ENCODE results near the gene IGFBP7. TPM values are rescaled to one million over a fixed set of nuclear protein-coding genes. Genes with fewer than 3 reads are reported as not detected.

Gene IGFBP7
- total and polyA plus RNA-seq, 10 of the 15 experiments (the other 5 are each of a cell fraction or from before 2014, with no cell fraction given), result 0.69 to 1.9 (median 1.4) TPM; not detected in 5

GRCh38 chr4:57137261-57137660, 27.1 kb upstream of the IGFBP7 start:
- no TSS peak for BruUV-seq (replicated peaks)
- H3K79me2 ChIP-seq (ENCODE audit: control insufficient read depth, insufficient read depth, low read length), result no peaks in the 10 kb centered on the region
- no peaks in the 10 kb centered on the region for H3K36me3 ChIP-seq (ENCODE audit: control insufficient read depth in 2 of 2, insufficient read depth in 2 of 2, low read length in 1 of 2)
- no peak overlapping the region for H2AFZ ChIP-seq (ENCODE audit: control insufficient read depth, low read depth, low read length)
- in situ Hi-C loops (cut with MboI), result no loop called here
- ATAC-seq (no peak), FAIRE-seq (no peak), DNase-seq (ENCODE audit: low read depth, low spot score) (no peak)
- no peak overlapping the region for H3K27ac ChIP-seq (ENCODE audit: control insufficient read depth, insufficient read depth)
- CTCF ChIA-PET, result no interaction called here
- H3K27me3 ChIP-seq (replicated peaks in 1 of 2; ENCODE audit: control insufficient read depth in 2 of 2, insufficient read depth in 2 of 2, low read length in 1 of 2), result no peaks in the 10 kb centered on the region
- no peaks in the 10 kb centered on the region for H4K20me1 ChIP-seq (ENCODE audit: control insufficient read depth, insufficient read depth)
- TF ChIP-seq JUNB (IDR thresholded peaks at IDR 0.05), result no peak
- TF ChIP-seq BMI1 (IDR thresholded peaks at IDR 0.05; ENCODE audit: borderline replicate concordance), result no peak
- TF ChIP-seq, protein P1, sequence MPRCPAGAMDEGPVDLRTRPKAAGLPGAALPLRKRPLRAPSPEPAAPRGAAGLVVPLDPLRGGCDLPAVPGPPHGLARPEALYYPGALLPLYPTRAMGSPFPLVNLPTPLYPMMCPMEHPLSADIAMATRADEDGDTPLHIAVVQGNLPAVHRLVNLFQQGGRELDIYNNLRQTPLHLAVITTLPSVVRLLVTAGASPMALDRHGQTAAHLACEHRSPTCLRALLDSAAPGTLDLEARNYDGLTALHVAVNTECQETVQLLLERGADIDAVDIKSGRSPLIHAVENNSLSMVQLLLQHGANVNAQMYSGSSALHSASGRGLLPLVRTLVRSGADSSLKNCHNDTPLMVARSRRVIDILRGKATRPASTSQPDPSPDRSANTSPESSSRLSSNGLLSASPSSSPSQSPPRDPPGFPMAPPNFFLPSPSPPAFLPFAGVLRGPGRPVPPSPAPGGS (IDR thresholded peaks at IDR 0.05; ENCODE audit: borderline replicate concordance, insufficient read depth, low read depth, low read length, poor library complexity, severe bottlenecking), result no peak
- TF ChIP-seq IRF4 (IDR thresholded peaks at IDR 0.05; ENCODE audit: low read depth, low read length), result no peak
- TF ChIP-seq NFIC (IDR thresholded peaks at IDR 0.05; ENCODE audit: low read depth, low read length), result no peak
- no peak for TF ChIP-seq HSF1 (IDR thresholded peaks at IDR 0.05; ENCODE audit: low read depth, low read length)
- no peak for TF ChIP-seq SP1 (IDR thresholded peaks at IDR 0.05; ENCODE audit: low read depth, low read length)
- no peak for TF ChIP-seq CHD4 (IDR thresholded peaks at IDR 0.05)
- TF ChIP-seq RFX5 (IDR thresholded peaks at IDR 0.05; ENCODE audit: low read depth, low read length), result no peak
- no peak for TF ChIP-seq KAT2A (conservative IDR thresholded peaks at IDR 0.05; ENCODE audit: control insufficient read depth, low read depth, low read length)
- TF ChIP-seq MYC (IDR thresholded peaks at IDR 0.05; ENCODE audit: insufficient read depth, insufficient read length, insufficient replicate concordance, low read length, severe bottlenecking), result no peak
- TF ChIP-seq USF1 (IDR thresholded peaks at IDR 0.05; ENCODE audit: borderline replicate concordance, extremely low read length, insufficient read depth, low read depth, low read length), result no peak
- no peak for TF ChIP-seq POLR2AphosphoS5 (IDR thresholded peaks at IDR 0.05; ENCODE audit: low read length)
- TF ChIP-seq, protein P2, sequence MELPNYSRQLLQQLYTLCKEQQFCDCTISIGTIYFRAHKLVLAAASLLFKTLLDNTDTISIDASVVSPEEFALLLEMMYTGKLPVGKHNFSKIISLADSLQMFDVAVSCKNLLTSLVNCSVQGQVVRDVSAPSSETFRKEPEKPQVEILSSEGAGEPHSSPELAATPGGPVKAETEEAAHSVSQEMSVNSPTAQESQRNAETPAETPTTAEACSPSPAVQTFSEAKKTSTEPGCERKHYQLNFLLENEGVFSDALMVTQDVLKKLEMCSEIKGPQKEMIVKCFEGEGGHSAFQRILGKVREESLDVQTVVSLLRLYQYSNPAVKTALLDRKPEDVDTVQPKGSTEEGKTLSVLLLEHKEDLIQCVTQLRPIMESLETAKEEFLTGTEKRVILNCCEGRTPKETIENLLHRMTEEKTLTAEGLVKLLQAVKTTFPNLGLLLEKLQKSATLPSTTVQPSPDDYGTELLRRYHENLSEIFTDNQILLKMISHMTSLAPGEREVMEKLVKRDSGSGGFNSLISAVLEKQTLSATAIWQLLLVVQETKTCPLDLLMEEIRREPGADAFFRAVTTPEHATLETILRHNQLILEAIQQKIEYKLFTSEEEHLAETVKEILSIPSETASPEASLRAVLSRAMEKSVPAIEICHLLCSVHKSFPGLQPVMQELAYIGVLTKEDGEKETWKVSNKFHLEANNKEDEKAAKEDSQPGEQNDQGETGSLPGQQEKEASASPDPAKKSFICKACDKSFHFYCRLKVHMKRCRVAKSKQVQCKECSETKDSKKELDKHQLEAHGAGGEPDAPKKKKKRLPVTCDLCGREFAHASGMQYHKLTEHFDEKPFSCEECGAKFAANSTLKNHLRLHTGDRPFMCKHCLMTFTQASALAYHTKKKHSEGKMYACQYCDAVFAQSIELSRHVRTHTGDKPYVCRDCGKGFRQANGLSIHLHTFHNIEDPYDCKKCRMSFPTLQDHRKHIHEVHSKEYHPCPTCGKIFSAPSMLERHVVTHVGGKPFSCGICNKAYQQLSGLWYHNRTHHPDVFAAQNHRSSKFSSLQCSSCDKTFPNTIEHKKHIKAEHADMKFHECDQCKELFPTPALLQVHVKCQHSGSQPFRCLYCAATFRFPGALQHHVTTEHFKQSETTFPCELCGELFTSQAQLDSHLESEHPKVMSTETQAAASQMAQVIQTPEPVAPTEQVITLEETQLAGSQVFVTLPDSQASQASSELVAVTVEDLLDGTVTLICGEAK (IDR thresholded peaks at IDR 0.05; ENCODE audit: borderline replicate concordance), result no peak
- no peak for TF ChIP-seq PML (IDR thresholded peaks at IDR 0.05; ENCODE audit: low read length)
- no peak for TF ChIP-seq SUPT20H (IDR thresholded peaks at IDR 0.05; ENCODE audit: borderline replicate concordance, control insufficient read depth, low read depth, low read length)
- TF ChIP-seq, protein P3, sequence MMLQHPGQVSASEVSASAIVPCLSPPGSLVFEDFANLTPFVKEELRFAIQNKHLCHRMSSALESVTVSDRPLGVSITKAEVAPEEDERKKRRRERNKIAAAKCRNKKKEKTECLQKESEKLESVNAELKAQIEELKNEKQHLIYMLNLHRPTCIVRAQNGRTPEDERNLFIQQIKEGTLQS (IDR thresholded peaks at IDR 0.05; ENCODE audit: borderline replicate concordance, extremely low read depth, low read depth, low read length), result no peak
- intact Hi-C loops (cut with micrococcal nuclease; ENCODE audit: unreplicated experiment), result no loop called here
- POLR2A ChIA-PET, result no interaction called here
- H3K4me3 ChIP-seq, result no peak overlapping the region
- RAD21 ChIA-PET (ENCODE audit: unreplicated experiment), result no interaction called here
- H3K9me3 ChIP-seq (replicated peaks; ENCODE audit: control insufficient read depth, insufficient read depth, low read length), result no peaks in the 10 kb centered on the region
- no peak overlapping the region for H3K4me2 ChIP-seq (ENCODE audit: control insufficient read depth, insufficient read depth)
- SMC1A ChIA-PET (ENCODE audit: uncharacterized antibody, unreplicated experiment), result interaction anchor here (0.6 kb wide), 1 partner anchor 174 kb away, joined by 3 read pairs; no protein-coding TSS in a partner anchor
- H3K9ac ChIP-seq (ENCODE audit: control insufficient read depth, insufficient read depth, low read length), result no peak overlapping the region
- H3K4me1 ChIP-seq (ENCODE audit: control insufficient read depth, insufficient read depth, low read length), result no peaks in the 10 kb centered on the region

Measured in GM12878 (cell line).